ENCODE measurements around the gene C12orf57. TPM values are rescaled to one million over a fixed set of nuclear protein-coding genes. Genes with fewer than 3 reads are reported as not detected.
A peak's percentile ranks its signal among the peaks of the same experiment; 100 is the strongest.

The C12orf57 gene
- total RNA-seq, 1 donor from 2014 or later = 225 TPM

- no peaks in the 10 kb centered on the region for H3K9me3 Mint-ChIP-seq (ENCODE audit: unreplicated experiment)
- DNase-seq (ENCODE audit: low spot score) = no peak
- peaks cover 61% of the 10 kb centered on the region for H3K4me1 Mint-ChIP-seq (ENCODE audit: unreplicated experiment)
- peak overlapping the region; percentile 97 for H3K27ac Mint-ChIP-seq (ENCODE audit: unreplicated experiment)
- H3K27me3 Mint-ChIP-seq (ENCODE audit: unreplicated experiment) = peaks cover 30% of the 10 kb centered on the region
- TF ChIP-seq, protein P1, sequence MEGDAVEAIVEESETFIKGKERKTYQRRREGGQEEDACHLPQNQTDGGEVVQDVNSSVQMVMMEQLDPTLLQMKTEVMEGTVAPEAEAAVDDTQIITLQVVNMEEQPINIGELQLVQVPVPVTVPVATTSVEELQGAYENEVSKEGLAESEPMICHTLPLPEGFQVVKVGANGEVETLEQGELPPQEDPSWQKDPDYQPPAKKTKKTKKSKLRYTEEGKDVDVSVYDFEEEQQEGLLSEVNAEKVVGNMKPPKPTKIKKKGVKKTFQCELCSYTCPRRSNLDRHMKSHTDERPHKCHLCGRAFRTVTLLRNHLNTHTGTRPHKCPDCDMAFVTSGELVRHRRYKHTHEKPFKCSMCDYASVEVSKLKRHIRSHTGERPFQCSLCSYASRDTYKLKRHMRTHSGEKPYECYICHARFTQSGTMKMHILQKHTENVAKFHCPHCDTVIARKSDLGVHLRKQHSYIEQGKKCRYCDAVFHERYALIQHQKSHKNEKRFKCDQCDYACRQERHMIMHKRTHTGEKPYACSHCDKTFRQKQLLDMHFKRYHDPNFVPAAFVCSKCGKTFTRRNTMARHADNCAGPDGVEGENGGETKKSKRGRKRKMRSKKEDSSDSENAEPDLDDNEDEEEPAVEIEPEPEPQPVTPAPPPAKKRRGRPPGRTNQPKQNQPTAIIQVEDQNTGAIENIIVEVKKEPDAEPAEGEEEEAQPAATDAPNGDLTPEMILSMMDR (IDR thresholded peaks at IDR 0.05; ENCODE audit: unreplicated experiment) = no peak
- H3K4me3 Mint-ChIP-seq (ENCODE audit: unreplicated experiment) = no peak overlapping the region
- peaks cover 16% of the 10 kb centered on the region for H3K36me3 Mint-ChIP-seq (ENCODE audit: low read depth, unreplicated experiment)
Observed at GRCh38 chr12:6923851-6924250, 20.0 kb upstream of the C12orf57 start.

GRCh38 chr12:6925239-6925539 is 18.6 kb upstream of the C12orf57 start:
- TF ChIP-seq, protein P1 (IDR thresholded peaks at IDR 0.05; ENCODE audit: unreplicated experiment) = no peak
- H3K4me1 Mint-ChIP-seq (ENCODE audit: unreplicated experiment) = peaks cover 66% of the 10 kb centered on the region
- DNase-seq (ENCODE audit: low spot score) = no peak
- H3K27me3 Mint-ChIP-seq (ENCODE audit: unreplicated experiment) = peaks cover 28% of the 10 kb centered on the region
- H3K36me3 Mint-ChIP-seq (ENCODE audit: low read depth, unreplicated experiment) = peaks cover 22% of the 10 kb centered on the region
- H3K9me3 Mint-ChIP-seq (ENCODE audit: unreplicated experiment) = no peaks in the 10 kb centered on the region
- H3K27ac Mint-ChIP-seq (ENCODE audit: unreplicated experiment) = peak overlapping the region; percentile 97
- peak overlapping the region; percentile 99 for H3K4me3 Mint-ChIP-seq (ENCODE audit: unreplicated experiment)

GRCh38 chr12:6925540-6926279 is 18.1 kb upstream of the C12orf57 start:
- H3K4me1 Mint-ChIP-seq (ENCODE audit: unreplicated experiment) = peaks cover 68% of the 10 kb centered on the region
- H3K4me3 Mint-ChIP-seq (ENCODE audit: unreplicated experiment) = peak overlapping the region; percentile 99
- no peaks in the 10 kb centered on the region for H3K9me3 Mint-ChIP-seq (ENCODE audit: unreplicated experiment)
- H3K27me3 Mint-ChIP-seq (ENCODE audit: unreplicated experiment) = peaks cover 28% of the 10 kb centered on the region
- peaks cover 22% of the 10 kb centered on the region for H3K36me3 Mint-ChIP-seq (ENCODE audit: low read depth, unreplicated experiment)
- TF ChIP-seq, protein P1 (IDR thresholded peaks at IDR 0.05; ENCODE audit: unreplicated experiment) = no peak
- H3K27ac Mint-ChIP-seq (ENCODE audit: unreplicated experiment) = peak overlapping the region; percentile 97
- DNase-seq (ENCODE audit: low spot score) = peak; percentile 53

DNA sequence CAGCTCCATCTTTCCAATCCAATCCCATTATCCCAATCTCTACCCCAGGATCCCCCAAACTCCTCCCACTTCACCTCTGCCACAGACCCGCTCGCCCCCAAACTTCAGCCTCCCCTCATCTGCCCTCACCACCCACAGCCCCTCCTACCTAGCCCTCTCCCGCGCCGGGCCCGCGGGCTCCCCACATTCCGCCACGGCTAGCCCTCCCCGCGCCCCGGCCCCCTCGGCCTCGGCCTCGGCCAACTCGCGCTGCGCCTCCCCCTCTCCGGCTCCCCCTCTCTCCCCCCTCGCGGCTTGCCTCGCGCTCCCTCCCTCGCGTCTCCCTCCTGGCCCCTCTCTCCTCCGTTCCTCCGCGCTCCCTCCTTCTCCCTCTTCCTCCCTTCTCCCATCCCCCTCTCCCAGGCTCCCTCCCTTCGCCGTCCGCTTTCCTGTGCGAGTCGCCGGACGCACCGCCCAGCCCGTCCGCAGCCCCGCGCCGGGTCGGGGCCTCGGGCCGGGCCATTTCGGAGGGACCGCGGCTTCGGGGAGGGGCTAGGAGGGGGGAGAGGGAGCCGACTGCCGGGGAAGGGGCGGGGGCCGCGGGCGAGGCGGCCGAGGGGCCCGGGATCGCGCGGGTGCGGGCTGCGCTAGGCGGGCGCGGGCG is 16.3 kb upstream of the C12orf57 start, which contains the start of gene ATN1:
TSS of gene ATN1 (plus strand) at position 581 of the 643 bp plus-strand sequence. CDS start 6,043 bp downstream, outside the sequence.
- peak; percentile 75 for DNase-seq (ENCODE audit: low spot score)
- H3K9me3 Mint-ChIP-seq (ENCODE audit: unreplicated experiment) = no peaks in the 10 kb centered on the region
- peaks cover 74% of the 10 kb centered on the region for H3K4me1 Mint-ChIP-seq (ENCODE audit: unreplicated experiment)
- peak within 1 kb of the TSS; percentile 100 for H3K4me3 Mint-ChIP-seq (ENCODE audit: unreplicated experiment)
- peak within 1 kb of the TSS; percentile 97 for H3K27ac Mint-ChIP-seq (ENCODE audit: unreplicated experiment)
- TF ChIP-seq, protein P1 (IDR thresholded peaks at IDR 0.05; ENCODE audit: unreplicated experiment) = no peak
- peaks cover 30% of the 10 kb centered on the region for H3K36me3 Mint-ChIP-seq (ENCODE audit: low read depth, unreplicated experiment)
- H3K27me3 Mint-ChIP-seq (ENCODE audit: unreplicated experiment) = peaks cover 33% of the 10 kb centered on the region

All from endothelial cell (in vitro differentiated cells).